ENCODE data around the gene SPC24.

- no peak for TF ChIP-seq CTCF (IDR thresholded peaks at IDR 0.05)
- no peak for TF ChIP-seq POLR2A (IDR thresholded peaks at IDR 0.05)
- no peak for TF ChIP-seq EP300 (IDR thresholded peaks at IDR 0.05; ENCODE audit: low read depth)
Observed at GRCh38 chr19:11194656-11195558, 39.3 kb upstream of the SPC24 start.

Measured in transverse colon (tissue), 3 donors.